ENCODE data around the gene NEURL1B.
"Not testable (repeated sequence)": the region's sequence is repeated elsewhere in the genome, so short reads cannot be mapped to it uniquely, and the experiment has no call there.

Gene NEURL1B

GRCh38 chr5:172657524-172658233 is 16.6 kb downstream of the NEURL1B start:
- not testable (repeated sequence) for DNase-seq (ENCODE audit: low spot score)

DNA sequence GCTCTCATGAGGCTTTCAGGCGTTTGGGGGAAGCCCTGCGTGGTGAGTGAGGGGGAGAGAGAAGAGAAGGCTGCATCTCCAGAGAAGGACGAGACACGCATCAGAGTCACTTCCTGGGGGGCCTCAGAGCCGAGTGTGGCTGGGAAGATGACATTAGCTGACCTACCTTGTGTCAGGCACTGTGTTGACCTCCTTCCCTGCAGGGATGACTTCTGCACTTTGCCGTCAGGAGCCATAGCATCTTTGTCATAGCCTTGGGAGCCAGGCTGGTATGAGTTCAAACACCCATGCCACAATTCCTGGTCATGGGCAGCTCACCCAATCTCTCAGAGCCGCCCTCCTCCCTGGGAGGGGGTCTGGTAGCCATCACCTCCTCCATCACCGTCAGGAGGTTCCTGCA is 17.3 kb downstream of the NEURL1B start:
- no peak for DNase-seq (ENCODE audit: low spot score)

DNA sequence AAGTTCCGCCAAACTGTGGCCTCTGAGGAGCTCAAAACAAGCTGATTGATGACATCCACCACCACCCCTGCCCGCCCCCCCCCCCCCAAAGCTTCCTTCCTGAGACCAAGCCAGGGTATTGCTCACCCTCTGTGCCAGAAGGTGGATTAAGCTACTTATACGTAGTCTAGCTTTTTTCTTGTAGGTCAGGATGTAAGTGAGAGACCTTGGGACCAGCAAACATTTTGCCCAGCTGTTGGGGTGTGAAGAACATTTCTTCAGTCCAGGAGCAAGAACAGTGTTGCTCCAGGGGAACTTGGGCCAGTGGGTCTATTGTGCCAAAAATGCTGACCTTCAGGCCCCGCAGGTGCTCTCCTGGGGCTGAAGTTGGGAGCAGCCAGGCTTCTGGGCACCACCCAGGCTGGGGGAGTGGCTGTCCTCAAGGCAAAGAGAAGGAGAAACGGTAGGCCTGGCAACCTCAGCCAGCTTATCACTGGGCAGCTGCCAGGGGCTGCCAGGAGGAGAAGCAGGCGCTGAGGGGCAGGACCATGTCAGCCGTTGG is 18.0 kb downstream of the NEURL1B start:
- DNase-seq (ENCODE audit: low spot score): no peak

DNA sequence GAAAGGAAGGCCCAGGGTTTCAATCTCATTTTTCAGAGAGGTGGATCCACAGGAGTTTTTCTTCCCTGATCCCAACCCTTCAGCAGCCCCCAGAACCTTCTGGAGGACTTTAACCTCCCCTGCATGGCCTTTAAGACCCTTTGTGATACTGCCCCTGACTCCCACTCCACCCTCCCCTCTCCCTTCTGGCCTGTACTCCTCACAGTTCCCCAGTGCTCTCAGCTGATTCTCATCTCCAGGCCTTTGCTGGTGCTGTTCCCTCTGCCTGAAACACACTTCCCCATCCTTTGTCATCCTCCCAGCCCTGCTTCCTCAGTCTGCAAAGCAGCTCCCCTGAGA is 18.5 kb downstream of the NEURL1B start:
- no peak for DNase-seq (ENCODE audit: low spot score)

DNA sequence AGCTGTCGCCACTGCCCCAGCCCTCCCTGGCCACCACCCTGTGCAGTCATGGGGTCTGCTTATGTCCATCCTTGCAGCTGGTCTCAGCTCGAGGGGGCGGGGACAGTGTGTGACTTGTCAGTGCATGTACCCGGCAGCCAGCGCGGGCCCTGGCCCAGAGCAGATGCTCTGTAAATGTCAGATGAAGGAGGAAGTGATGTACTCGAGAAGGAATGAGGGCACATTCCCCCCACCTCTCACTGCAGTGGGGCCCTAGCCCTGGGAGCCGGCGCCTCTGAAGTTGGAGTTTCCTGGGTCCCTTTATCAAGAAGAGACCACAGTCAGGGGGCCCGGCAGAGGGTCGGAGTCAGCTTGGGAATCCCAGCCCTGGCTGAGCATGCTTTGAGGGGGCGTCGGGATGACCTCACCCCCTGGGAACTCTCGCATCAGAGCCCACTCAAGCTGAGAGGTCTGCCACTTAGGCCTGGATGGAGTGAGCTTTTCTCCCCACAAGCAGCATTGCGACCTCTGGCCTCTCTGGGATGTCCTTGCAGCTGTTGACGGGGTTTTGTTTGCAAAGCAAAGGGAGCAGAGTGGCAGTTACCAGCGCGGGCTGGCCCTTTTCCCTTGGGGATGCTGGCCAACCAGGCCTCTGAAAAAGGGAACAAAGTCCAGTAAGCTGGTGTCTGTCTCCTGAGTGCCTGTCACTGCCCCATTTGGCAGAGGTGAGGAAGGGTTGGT is 19.0 kb downstream of the NEURL1B start:
- no peak for DNase-seq (ENCODE audit: low spot score)

DNA sequence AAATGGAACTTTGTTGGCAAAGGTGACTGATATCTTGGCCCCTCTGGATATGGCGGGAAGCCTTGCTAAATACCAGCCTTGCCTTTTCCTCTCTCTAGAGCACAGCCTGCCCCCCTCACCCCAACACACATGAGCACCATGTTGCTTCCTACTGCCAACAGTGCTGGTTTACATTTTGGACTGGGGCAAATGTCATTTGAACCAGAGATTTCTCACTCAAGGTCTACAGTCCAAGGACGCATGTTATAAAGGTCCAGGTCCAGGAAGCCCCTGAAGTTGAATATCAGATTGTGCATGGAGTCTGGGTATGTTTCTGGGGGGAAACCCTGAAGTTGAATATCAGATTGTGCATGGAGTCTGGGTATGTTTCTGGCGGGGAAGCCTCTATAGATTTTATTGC is 19.9 kb downstream of the NEURL1B start:
- no peak for DNase-seq (ENCODE audit: low spot score)

DNA sequence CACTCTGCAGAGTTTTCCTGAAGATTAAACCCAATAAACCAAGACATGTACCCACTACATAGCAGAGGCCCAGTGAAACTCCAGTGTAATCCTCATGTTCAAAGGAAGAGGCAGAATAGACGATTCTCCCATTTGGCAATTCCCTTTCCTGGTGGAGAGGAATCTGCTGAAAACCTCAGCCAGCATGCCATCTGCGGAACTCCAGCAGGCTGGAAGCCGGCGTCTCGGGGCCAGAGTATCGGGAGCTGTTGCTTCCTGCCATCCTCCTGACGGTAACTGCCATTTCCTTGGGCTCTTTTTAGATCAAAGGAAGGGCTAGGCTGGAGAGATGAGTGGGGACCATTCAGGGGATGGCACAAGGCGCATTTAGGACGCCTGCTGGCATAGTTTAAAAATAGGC is 20.5 kb downstream of the NEURL1B start:
- DNase-seq (ENCODE audit: low spot score): no peak

GRCh38 chr5:172662596-172662995 is 21.5 kb downstream of the NEURL1B start:
- DNase-seq (ENCODE audit: low spot score): no peak

DNA sequence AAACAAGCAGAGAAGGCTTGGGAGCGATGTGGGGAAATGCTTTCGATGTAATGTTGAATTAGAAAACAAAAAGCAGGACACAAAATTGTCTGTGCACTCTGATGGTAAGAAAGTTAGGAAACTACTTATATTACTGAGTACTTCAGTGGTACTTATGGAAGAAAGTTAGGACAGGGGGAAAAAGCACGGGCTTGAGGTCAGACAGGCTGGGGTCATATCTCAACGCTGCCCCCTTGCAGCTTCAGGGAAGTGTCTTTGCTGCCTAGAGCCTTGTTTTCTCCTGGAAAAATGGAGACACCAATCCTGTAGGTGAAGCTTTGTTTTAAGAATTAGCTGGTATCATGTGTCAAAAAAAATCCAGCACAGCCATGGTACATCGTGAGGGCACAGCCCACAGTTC is 23.0 kb downstream of the NEURL1B start:
- DNase-seq (ENCODE audit: low spot score): no peak

- no peak for DNase-seq (ENCODE audit: low spot score)
These were observed 23.8 kb downstream of the NEURL1B start for GRCh38 chr5:172664681-172665541.

DNA sequence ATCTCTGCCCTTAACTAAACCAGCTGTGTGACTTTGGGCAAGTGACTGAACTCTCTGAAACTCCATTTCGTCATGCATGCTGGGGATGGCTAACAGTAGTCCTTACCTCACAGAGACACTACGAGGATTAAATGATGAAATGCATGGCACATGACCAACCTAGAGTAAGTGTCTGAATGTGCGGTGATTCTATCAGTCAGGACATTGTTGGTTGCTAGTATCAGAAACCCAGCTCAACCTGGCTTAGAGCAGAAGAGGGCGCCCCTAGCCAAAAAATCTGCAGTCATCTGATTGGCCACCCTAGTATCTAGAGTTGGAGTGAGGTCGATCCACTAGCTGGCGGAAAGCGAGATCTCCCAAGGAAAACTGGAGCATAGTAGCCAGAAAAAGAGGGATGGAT is 25.2 kb downstream of the NEURL1B start:
- DNase-seq (ENCODE audit: low spot score): no peak

- no peak for DNase-seq (ENCODE audit: low spot score)
These were observed 26.9 kb downstream of the NEURL1B start for GRCh38 chr5:172667786-172668593.

DNA sequence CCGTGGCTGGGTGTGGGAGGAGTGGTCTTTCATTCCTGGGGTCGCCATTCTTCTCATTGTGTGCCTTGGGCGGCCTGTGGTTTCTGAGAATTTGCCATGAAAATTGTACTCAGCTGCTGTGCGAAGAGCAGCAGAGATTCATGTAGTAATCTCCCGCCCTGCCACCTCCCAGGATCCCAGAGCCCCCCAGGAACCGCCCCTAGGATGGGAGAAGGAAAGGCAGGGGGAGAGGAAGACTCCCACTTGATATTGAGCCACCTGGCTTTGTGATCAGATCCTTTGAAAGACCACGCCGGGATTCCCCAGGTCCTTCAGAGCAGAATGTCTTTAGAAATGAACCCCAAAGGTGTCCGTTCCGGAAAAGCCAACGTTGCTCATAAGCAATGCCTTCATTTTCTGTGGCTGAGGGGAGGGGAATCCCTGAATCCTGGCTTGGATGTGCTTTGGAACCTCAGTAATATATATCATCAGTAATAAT is 27.6 kb downstream of the NEURL1B start:
- no peak for DNase-seq (ENCODE audit: low spot score)

DNA sequence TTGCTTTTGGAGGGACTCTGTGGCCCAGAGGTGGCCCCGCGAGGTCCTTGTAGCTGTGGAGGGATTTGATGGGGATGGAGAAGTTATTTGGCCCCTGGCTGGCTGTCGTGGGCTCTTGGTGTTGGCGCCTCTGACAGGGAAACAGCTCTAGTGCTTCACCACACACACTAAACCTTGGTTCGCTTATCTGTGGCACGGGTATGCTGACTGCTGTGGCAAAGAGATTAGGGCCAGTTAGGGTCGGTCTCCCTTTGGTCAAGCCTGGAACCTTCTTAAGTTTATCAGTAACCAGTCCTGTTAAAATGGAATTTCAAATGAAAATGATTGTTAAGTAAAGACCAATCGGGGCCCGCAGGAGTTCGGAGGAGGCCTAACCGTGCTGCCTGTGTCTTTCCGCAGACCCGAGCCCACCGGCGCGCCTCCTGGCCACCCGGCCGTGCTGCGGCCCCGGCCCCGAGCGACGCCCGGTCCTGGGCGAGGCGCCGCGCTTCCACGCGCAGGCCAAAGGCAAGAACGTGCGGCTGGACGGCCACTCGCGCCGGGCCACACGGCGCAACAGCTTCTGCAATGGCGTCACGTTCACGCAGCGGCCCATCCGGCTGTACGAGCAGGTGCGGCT is 28.4 kb downstream of the NEURL1B start:
- DNase-seq (ENCODE audit: low spot score): no peak

- no peak for DNase-seq (ENCODE audit: low spot score)
These were observed 28.9 kb downstream of the NEURL1B start for GRCh38 chr5:172670005-172670402.

DNA sequence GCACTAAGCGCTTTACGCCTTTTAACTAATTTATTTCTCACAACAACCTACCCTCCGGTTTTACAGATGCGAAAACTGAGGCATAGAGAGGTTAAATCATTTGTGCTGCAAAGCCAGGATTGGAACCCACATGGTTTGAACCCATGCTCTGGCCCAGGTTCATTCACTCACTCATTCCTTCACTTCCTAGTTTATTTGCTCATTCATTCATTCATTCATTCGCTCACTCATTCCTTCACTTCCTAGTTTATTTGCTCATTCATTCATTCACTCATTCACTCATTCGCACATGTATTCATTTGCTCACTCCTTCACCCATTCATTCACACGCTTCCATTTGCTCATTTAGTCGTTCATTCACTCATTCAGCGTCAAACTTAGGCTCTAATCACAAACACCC is 29.4 kb downstream of the NEURL1B start:
- DNase-seq (ENCODE audit: low spot score): no peak

- no peak for DNase-seq (ENCODE audit: low spot score)
These were observed 30.0 kb downstream of the NEURL1B start for GRCh38 chr5:172671091-172671490.

DNA sequence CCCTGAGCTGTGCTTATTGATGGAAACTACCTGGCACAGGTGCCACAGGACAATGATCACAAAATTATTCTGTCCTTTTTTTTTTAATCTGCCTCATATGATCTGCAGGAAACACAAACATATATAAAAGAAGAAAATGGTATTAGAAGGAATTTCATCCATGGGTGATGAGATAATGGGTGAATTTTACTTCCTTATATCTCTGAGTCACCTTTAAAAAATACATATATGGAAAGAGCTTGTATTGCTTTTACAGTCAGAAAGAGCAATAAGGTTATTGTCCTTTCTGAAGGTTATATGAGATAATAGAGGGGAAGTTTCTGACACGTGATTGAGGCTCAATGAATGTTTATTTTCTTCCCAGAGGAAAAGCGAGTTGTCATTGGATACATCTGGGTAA is 31.6 kb downstream of the NEURL1B start:
- DNase-seq (ENCODE audit: low spot score): peak; percentile 6

- DNase-seq (ENCODE audit: low spot score): no peak
These were observed 33.1 kb downstream of the NEURL1B start for GRCh38 chr5:172674155-172674554.

GRCh38 chr5:172676914-172677475 is 35.9 kb downstream of the NEURL1B start:
- DNase-seq (ENCODE audit: low spot score): no peak

GRCh38 chr5:172678362-172678874 is 37.4 kb downstream of the NEURL1B start:
- not testable (repeated sequence) for DNase-seq (ENCODE audit: low spot score)
